ENCODE data around the gene SNPH.

Gene SNPH

GRCh38 chr20:1346315-1346969 lies 80.3 kb downstream of the SNPH start (continued):
- TF ChIP-seq ZBTB49 (tag by site-specific recombination; IDR thresholded peaks at IDR 0.05; ENCODE audit: low read depth) = no peak

- no peak for TF ChIP-seq TCF7L2 (IDR thresholded peaks at IDR 0.05; ENCODE audit: borderline replicate concordance, low read depth, low read length)
- TF ChIP-seq OVOL3 (tag by site-specific recombination; IDR thresholded peaks at IDR 0.05) = no peak
- TF ChIP-seq ZBTB1 (tag by site-specific recombination; IDR thresholded peaks at IDR 0.05) = no peak
- no peak for TF ChIP-seq ZBTB17 (tag by site-specific recombination; IDR thresholded peaks at IDR 0.05)
- no peak for TF ChIP-seq ZNF610 (tag by site-specific recombination; IDR thresholded peaks at IDR 0.05; ENCODE audit: borderline replicate concordance)
- no peak for TF ChIP-seq ZNF266 (tag by site-specific recombination; IDR thresholded peaks at IDR 0.05; ENCODE audit: low read depth)
- no peak for TF ChIP-seq BCL11A (tag by site-specific recombination; IDR thresholded peaks at IDR 0.05; ENCODE audit: low read depth)
- no peak for TF ChIP-seq BCL6B (tag by site-specific recombination; IDR thresholded peaks at IDR 0.05)
- no peak for TF ChIP-seq ZNF529 (tag by site-specific recombination; IDR thresholded peaks at IDR 0.05; ENCODE audit: insufficient replicate concordance)
- TF ChIP-seq KLF7 (tag by site-specific recombination; IDR thresholded peaks at IDR 0.05; ENCODE audit: borderline replicate concordance) = no peak
- TF ChIP-seq ZNF843 (tag by site-specific recombination; IDR thresholded peaks at IDR 0.05) = no peak
- TF ChIP-seq MYNN (tag by site-specific recombination; IDR thresholded peaks at IDR 0.05; ENCODE audit: borderline replicate concordance) = no peak
- no peak for TF ChIP-seq ZNF530 (tag by site-specific recombination; IDR thresholded peaks at IDR 0.05; ENCODE audit: low read depth)
- no peak for TF ChIP-seq ZNF324 (tag by site-specific recombination; IDR thresholded peaks at IDR 0.05)
- H3K36me3 ChIP-seq (ENCODE audit: control insufficient read depth in 2 of 2, insufficient read depth in 1 of 2, low read length in 2 of 2) = peaks cover 34 to 46% of the 10 kb centered on the region in 2 experiments
- ChIA-PET POLR2A (no interaction called here), CTCF (interaction anchor here (0.7 kb wide), 1 partner anchor 592 kb away, joined by 6 read pairs; no protein-coding TSS in a partner anchor)
- H3K4me1 ChIP-seq (ENCODE audit: control insufficient read depth, insufficient read depth, low read length) = no peaks in the 10 kb centered on the region
- H3K4me3 ChIP-seq (ENCODE audit: low read depth, low read length) = no peak overlapping the region
- H3K9me3 ChIP-seq (ENCODE audit: control insufficient read depth, insufficient read depth, low read depth, low read length) = no peaks in the 10 kb centered on the region
- no peak overlapping the region for H3K27ac ChIP-seq (ENCODE audit: extremely low read depth, low read depth, low read length)
Measured at GRCh38 chr20:1353956-1354355, 87.9 kb downstream of the SNPH start.

GRCh38 chr20:1357921-1358671 lies 92.0 kb downstream of the SNPH start:
- peaks cover 42 to 63% of the 10 kb centered on the region in 2 experiments for H3K36me3 ChIP-seq (ENCODE audit: control insufficient read depth in 2 of 2, insufficient read depth in 1 of 2, low read length in 2 of 2)
- ChIA-PET CTCF (interaction anchor here (1.3 kb wide), 1 partner anchor 145 kb away, joined by 3 read pairs; no protein-coding TSS in a partner anchor), POLR2A (no interaction called here)
- TF ChIP-seq PRDM6 (tag by site-specific recombination; IDR thresholded peaks at IDR 0.05) (no peak), ZBTB44 (tag by site-specific recombination; IDR thresholded peaks at IDR 0.05) (no peak), ZNF175 (tag by site-specific recombination; IDR thresholded peaks at IDR 0.05) (no peak), ZSCAN5A (tag by site-specific recombination; IDR thresholded peaks at IDR 0.05) (no peak), ZFP3 (tag by site-specific recombination; IDR thresholded peaks at IDR 0.05; ENCODE audit: low read depth) (no peak), ZNF792 (tag by site-specific recombination; IDR thresholded peaks at IDR 0.05) (no peak), YY2 (tag by site-specific recombination; IDR thresholded peaks at IDR 0.05) (no peak), GLI4 (tag by site-specific recombination; IDR thresholded peaks at IDR 0.05) (no peak)

More at GRCh38 chr20:1357921-1358671, 92.0 kb downstream of the SNPH start:
- Histone ChIP-seq H3K4me3 (ENCODE audit: low read depth, low read length) (no peak overlapping the region), H3K4me1 (ENCODE audit: control insufficient read depth, insufficient read depth, low read length) (no peaks in the 10 kb centered on the region), H3K9me3 (ENCODE audit: control insufficient read depth, insufficient read depth, low read depth, low read length) (no peaks in the 10 kb centered on the region), H3K27ac (ENCODE audit: extremely low read depth, low read depth, low read length) (no peak overlapping the region)
